Body of pancreas (tissue), 4 donors: ENCODE measurements around the gene GYS1.

Source experiments
- CTCF ChIP-seq, 7 experiments: fragments of 450-650 bp in 4 of 7; fragments of 200-600 bp in 3 of 7; sonication (generic) in 3 of 7; IDR thresholded peaks; one replicate each; pipeline ENCODE4 v1.5.1; 2016 to 2019; ENCODE audit warnings: antibody characterized with exemption in 7 of 7
- POLR2A ChIP-seq, 3 donors: fragments of 450-650 bp; IDR thresholded peaks; one replicate each; pipeline ENCODE4 v1.6.1; 2016; ENCODE audit warnings: antibody characterized with exemption in 3 of 3, mild to moderate bottlenecking in 2 of 3

GRCh38 chr19:48950830-48951519, 42.1 kb downstream of the GYS1 start:
- no peak for TF ChIP-seq POLR2A (IDR thresholded peaks at IDR 0.05)
- TF ChIP-seq CTCF (IDR thresholded peaks at IDR 0.05): no peak
